HG03442 (cell line): ENCODE measurements around the gene SLC15A1.

Experiments used
- ATAC-seq: cut with Tn5 transposase; IDR thresholded peaks from one replicate; pipeline ENCODE4 v1.9.1; 2021; ENCODE audit warnings: mild to moderate bottlenecking, moderate library complexity; ENCODE audit not compliant: unreplicated experiment

SLC15A1 gene

GRCh38 chr13:98707281-98707999, 45.0 kb downstream of the SLC15A1 start:
- ATAC-seq: no peak

GRCh38 chr13:98706446-98707110, 45.9 kb downstream of the SLC15A1 start:
- ATAC-seq: peak; percentile 57

GRCh38 chr13:98697791-98698190, 54.7 kb downstream of the SLC15A1 start:
- no peak for ATAC-seq

GRCh38 chr13:98693756-98694155, 58.7 kb downstream of the SLC15A1 start:
- no peak for ATAC-seq

- no peak for ATAC-seq
Measured at GRCh38 chr13:98691360-98691759, 61.1 kb downstream of the SLC15A1 start.

- ATAC-seq: no peak
Measured at GRCh38 chr13:98690348-98691022, 62.0 kb downstream of the SLC15A1 start.

GRCh38 chr13:98689347-98689968, 63.0 kb downstream of the SLC15A1 start:
- ATAC-seq: no peak

- ATAC-seq: no peak
Measured at GRCh38 chr13:98688373-98688772, 64.1 kb downstream of the SLC15A1 start.

GRCh38 chr13:98687319-98687718, 65.2 kb downstream of the SLC15A1 start:
- no peak for ATAC-seq

GRCh38 chr13:98686270-98686669, 66.2 kb downstream of the SLC15A1 start:
- ATAC-seq: no peak

- no peak for ATAC-seq
Measured at GRCh38 chr13:98685146-98685545, 67.3 kb downstream of the SLC15A1 start.

GRCh38 chr13:98681049-98681448, 71.4 kb downstream of the SLC15A1 start:
- ATAC-seq: no peak

- ATAC-seq: no peak
Measured at GRCh38 chr13:98678741-98679140, 73.7 kb downstream of the SLC15A1 start.

GRCh38 chr13:98677398-98677797, 75.1 kb downstream of the SLC15A1 start:
- no peak for ATAC-seq

GRCh38 chr13:98676239-98676638, 76.2 kb downstream of the SLC15A1 start:
- ATAC-seq: no peak

GRCh38 chr13:98675837-98676236, 76.6 kb downstream of the SLC15A1 start:
- ATAC-seq: no peak

- ATAC-seq: no peak
Measured at GRCh38 chr13:98675066-98675465, 77.4 kb downstream of the SLC15A1 start.

- ATAC-seq: peak; percentile 68
Measured at GRCh38 chr13:98672947-98673613, 79.4 kb downstream of the SLC15A1 start.

- no peak for ATAC-seq
Measured at GRCh38 chr13:98668155-98668554, 84.3 kb downstream of the SLC15A1 start.

- no peak for ATAC-seq
Measured at GRCh38 chr13:98665638-98665995, 86.9 kb downstream of the SLC15A1 start.
